NOMO-1 treated with DMSO at 0.1 percent for 48 hours (cell line): Measurements from ENCODE around the gene CLCA2.
A peak's percentile ranks its signal among the peaks of the same experiment; 100 is the strongest.
"Not testable (repeated sequence)": the region's sequence is repeated elsewhere in the genome, so short reads cannot be mapped to it uniquely, and the experiment has no call there.

ENCODE experiments used
- DNase-seq: peaks from one replicate; lab custom pipeline; 2025; ENCODE audit not compliant: unreplicated experiment; lab: John Stamatoyannopoulos, UW

Gene CLCA2

DNA sequence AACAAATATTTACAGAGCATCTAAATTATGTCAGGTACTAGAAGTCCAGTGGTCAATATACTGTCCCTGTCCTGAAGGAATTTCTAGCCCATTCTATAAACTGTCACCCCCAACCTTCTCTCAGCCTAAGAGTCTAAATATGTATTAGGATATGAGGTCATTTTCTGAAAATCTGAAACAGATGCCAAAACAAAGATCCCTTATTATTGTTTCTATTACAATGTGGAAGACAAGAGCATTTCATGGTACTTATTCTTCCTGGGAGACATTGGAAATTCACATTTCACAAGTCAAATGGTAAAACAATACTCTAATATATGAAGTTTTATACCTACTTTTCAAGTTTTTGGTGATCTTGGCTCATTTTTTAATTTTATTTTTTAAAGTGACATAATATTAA is 47.3 kb downstream of the CLCA2 start:
- no peak for DNase-seq

DNA sequence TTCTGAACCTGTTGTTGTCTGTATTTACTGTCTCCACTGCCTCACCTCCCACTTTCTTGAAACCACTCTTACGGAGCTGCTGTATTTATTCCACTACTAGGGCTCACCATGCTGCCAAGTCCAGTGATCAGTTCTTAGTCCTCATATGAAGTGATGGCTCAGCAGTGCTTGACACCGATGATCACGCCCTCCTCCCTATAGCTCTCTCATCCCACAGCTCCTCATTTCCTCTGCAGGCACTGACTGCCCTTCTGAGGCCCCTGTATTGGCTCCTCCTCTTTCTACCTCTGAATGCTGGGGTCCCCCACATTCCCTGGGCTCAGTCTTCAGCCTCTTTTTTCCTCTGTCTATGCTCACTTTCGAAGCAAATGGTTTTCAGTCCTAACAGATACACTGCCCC is 48.2 kb downstream of the CLCA2 start:
- no peak for DNase-seq

- DNase-seq, result no peak
Measured at GRCh38 chr1:86472767-86473166, 48.8 kb downstream of the CLCA2 start.

DNA sequence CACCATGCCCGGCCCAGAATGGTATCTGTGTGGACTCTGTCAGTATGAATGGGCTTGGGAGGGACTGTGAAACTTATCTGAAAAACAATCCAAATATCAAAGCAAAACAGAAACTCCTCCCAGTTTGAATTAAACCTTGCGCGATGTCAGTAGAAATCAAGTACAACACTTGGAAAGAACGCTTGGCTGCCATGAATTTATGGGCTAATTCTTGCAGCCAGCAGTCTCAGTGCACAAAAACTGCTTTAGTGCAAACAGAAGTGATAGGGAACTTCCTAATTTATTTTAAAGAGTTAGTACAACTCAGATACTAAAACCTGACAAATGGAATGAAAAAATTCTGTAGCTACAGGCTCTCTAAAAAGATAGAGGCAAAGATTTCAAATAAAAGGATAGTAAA is 53.3 kb downstream of the CLCA2 start:
- no peak for DNase-seq

DNA sequence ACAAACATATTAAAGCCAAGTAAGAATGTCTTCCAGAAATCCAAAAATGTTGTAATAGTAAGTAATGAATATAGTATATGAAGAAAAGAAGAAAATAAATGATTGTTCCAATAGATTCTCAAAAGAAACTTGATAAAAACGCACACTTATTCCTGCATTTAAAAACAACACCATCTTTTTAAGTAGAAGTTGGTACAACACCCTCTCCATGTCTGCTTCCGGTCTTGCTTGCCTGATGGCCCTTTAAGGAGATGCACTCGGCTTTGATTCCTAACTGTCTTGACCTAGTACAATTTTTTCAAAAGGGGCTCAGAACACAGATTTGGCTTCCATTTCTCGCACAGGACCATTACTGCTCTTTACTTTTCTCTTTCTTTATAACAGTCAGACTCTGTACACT is 53.7 kb downstream of the CLCA2 start:
- DNase-seq, result no peak

DNA sequence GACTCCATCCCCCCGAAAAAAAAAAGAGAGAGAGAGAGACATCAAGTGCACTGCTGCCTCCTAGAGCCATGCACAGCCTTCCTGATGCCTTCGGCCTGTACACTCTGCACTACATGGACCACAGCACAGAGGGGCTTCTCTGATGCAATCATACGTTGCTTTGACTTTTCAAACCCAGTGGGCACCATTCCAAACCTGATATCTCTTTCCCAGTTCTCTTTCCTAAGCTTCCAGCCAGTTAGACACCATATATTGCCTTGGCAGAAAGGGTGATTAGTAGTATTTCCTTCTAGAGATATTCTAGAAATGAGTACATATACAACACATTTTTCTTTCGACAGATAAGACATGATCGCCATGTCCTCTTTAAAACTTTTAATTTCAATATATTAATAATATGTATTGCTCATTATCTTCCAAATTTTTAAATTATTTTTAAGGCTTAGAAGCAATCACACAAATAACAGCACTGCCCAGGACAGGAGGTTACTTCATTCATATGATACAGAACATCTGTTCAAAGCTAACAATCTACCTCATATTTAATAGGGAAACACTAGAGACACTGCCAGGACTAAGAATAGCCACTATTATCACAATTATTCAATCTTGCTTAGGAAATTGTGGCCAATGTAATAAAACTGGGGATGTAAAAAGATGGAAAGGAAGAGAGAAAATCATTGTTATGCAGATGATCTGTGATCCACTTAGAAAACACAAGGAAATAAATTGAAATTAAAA is 54.6 kb downstream of the CLCA2 start:
- DNase-seq, result no peak

DNA sequence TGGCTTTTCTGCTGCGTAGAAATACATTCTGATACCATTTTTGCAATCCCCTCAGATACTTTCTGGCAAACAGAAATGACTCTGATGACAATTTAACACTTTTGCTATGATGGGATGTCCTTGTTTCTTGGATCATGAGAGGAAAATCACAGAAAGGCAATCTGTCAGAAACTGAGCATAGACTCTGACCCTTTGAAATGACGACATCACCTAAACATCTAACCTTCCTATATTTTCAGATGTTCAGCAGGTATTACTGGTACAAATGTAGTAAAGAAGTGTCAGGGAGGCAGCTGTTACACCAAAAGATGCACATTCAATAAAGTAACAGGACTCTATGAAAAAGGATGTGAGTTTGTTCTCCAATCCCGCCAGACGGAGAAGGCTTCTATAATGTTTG is 58.0 kb downstream of the CLCA2 start:
- no peak for DNase-seq

- no peak for DNase-seq
Measured at GRCh38 chr1:86487131-86487810, 63.3 kb downstream of the CLCA2 start.

DNA sequence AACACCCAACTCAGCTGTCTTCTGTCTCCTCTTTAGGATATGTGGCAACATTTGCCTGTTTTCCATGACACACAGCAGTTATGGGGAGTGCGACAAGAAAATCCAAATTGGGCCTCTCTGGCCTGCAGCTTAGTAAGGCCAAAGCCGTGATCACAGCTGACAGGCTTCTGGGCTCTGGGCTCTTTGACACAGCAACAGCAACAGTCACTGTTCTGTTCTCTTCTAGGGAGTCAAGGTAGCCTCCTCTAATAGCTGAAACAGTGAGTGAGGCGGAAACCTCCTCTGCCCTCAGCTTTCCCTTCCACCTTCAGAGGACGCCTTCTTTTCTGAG is 63.8 kb downstream of the CLCA2 start:
- DNase-seq, result no peak

GRCh38 chr1:86489242-86489878 is 65.4 kb downstream of the CLCA2 start:
- DNase-seq, result no peak

DNA sequence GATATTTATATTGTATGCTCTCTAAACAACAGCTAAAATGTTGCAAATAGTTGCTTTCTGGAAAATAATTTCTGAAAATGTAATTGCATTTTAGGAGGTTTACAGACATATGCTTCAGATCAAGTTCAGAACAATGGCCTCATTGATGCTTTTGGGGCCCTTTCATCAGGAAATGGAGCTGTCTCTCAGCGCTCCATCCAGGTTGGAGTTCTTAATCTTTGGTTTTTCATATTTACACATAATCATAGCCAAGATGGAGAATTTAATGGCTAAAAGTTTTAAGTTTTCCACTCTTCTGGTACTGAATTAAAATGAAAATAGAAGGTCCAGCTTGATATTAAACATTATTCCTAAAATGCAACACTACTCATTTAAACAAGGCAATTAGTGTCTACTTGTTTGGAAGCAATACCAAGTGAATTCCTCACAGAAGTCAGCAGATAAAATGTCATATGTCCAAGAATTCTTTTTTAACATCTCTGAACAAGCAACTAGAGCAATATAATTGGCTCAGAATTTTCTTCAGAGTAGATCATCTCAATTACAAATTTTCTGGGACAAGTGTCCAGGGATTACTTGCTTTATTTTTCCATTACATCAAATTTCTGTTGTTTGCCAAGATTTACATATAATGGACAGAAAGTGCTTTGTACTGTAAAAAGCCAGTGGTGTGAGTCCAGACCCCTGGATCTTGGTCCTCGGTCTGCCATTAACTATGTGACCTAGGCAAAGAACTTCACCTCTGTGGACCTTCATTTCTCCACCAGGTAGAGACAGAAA is 67.4 kb downstream of the CLCA2 start:
- DNase-seq, result no peak

DNA sequence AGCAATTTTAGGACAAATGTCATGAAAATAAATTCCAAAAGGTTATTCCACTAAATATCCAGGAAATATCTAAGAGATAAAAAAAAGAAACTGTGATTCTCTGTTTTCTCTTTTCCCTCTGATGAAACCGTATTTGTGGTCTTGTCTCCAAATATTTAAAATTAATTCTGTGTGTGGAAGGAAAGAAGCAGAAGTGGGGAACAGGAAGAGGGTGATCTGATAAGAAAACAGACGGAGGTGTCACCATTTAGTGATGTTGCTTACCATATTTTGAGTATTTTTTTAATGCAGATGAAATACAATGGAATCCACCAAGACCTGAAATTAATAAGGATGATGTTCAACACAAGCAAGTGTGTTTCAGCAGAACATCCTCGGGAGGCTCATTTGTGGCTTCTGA is 74.3 kb downstream of the CLCA2 start:
- DNase-seq, result no peak

DNA sequence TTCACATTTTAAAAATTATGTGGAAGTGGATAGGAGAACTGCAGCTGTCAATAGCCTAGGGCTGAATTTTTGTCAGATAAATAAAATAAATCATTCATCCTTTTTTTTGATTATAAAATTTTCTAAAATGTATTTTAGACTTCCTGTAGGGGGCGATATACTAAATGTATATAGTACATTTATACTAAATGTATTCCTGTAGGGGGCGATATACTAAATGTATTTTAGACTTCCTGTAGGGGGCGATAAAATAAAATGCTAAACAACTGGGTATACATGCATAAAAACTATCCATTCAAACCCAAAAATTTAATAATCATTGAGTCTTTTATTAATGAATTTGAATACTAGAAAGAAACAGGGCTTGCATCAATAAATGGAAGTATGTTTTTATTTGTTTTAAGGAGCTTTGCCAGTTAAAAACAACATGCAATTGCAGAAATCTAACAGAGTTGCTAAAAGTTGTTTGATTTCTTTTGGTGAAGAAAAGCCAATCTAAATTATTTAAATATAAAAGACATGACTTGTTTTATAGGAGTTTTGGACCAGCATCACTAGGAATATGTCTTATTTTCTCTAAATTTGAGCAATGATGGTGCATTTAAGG is 76.1 kb downstream of the CLCA2 start:
- peak; percentile 63 for DNase-seq

DNA sequence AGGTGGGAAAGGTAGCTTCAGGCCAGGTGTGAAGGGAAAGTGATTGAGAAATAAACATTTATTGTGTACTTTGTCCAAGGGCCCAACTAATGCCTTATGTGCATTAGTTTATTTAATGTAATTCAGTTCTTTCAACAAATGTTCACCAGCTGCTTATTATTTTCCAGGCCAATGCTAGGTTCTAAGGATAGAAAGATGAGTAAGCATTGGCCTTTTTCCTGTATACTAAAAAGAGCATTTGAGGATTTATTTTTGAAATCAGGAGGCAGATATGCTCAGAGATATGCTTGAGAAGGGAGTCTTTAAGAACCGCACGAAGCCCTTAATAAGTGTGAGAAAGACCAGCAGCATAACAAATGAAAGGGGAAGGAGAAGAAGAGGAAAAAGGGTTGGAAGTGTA is 76.7 kb downstream of the CLCA2 start:
- no peak for DNase-seq

DNA sequence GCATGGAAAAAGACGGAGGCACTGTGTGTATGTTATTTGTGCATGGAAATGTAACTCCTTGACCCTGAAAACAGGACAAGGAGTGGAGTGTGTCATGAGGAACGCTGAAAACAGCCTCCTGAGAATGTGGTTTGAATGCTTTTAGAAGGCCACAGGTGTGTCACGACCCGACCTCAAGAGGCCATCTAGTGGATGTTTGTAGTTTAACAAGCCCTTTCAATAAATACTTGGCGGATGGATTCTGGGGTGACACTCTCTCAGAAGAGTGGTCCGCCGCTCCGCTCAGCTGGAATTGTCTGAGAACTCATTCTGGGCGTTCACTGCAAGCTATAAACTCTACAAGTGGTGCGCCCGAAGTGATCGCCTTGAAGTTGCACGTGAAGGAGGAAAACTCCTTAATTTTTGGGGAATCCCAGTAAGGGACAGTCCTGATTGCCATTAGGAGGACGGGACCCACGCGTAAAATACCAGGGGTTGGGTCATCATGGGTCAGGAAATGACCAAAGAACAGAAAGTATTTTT is 78.2 kb downstream of the CLCA2 start:
- DNase-seq, result not testable (repeated sequence)

DNA sequence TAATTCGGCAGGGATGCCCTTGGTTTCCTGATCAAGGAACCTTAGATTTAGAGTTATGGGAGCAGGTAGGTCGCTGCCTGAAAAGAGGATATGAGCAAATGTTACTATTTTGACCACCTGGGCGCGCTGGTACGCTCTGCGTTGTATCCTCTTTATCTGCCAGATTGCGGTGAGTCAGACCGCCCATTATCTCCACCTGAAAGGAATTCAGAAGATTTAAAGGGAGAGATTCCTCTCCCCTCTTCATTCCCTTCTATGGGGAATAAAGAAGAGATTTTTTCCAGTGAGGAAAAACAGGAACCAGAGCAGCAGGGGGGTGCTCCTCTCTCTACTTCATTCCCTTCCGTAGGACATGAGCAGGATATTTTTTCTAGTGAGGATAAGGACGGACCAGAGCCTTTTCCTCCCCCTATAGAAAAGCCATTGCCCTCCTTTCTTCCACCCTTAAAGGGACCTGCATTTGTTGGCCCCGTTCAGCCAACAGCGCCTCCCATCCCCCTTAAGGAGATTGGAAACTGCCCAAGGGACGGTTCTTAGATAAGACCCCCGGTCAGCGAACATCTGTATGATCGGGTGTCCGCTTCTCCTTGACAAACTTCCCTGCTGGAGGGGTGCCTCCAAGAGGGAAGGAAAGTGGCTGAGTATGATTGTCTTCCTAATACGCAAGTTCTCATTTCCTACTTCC is 78.9 kb downstream of the CLCA2 start:
- no peak for DNase-seq

DNA sequence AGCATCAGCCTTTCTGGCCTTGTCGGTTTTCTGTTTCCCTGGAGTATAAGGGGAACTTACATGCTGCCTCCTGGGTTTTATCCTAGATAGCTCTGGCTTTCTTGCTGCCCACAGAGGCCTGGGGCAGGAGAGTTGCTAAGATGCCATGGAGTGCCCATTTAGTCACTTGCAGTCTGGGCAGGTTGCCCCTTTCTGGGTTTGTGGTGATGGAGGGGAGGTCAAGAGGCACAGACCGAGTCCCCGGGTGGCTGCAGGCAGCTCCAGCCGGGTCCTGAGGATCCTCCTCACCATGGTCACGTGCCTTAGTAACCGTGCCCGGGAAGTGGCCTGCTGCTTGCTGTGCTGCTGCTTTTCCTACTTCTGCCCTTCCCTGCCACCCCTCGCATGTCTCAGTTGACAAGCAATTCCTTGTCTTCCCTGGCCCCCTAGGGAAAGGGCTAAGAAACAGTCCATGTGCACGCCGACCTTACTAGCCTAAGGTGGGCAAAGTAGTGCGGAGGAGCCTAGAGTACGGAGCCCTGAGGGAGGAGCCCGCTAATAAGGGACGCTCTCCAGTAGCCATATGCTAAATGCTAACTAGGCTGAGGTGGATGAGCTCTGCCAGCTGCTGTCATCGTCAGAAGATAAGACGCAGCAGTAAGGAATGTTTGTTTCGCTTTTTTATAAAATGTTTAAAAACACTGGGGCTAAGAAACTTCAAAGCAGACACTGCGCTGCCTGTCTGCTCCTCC is 79.6 kb downstream of the CLCA2 start:
- no peak for DNase-seq

DNA sequence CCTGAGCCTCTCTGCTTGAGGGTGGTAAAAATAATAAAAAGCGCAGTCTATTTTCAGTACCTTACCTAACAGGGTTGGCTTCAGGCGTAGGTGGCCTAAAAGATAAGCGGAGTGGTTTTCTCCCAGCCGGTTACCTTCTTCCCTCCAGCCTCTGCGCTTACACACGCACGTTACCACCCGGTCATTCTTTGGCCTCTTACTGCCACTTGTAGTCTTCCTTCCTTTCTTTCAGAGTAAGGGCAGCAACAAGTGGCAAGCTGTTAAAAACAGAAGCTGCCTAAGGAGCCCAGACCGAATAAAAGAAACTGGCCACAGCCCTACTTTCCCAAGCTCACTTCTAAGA is 80.1 kb downstream of the CLCA2 start:
- no peak for DNase-seq

GRCh38 chr1:86504895-86505563 is 81.1 kb downstream of the CLCA2 start:
- DNase-seq, result no peak

DNA sequence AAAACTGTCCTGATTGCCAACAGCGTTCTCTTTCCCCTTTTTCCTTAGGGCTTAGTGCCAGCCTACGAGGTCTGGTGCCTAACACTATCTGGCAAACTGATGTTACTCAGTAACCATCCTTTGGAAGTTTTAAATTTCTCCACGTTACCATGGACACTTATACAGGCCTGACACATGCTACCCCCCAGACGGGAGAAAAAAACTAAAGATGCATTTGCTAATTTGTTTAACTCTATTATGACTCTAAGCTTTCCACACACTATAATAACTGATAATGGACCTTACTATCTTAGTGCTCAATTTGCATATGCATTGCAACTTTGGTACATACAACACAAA is 81.6 kb downstream of the CLCA2 start:
- DNase-seq, result no peak
